T-helper 1 cell treated with Interleukin-12 subunit alpha and Interleukin-12 subunit beta and Interleukin-4 antibody, amounts not matched to agents 30 ng/mL and 1 ng/mL, for 36 hours (primary cell): ENCODE measurements around the gene JDP2. TPM values are rescaled to one million over a fixed set of nuclear protein-coding genes. Genes with fewer than 3 reads are reported as not detected.
"Not testable (repeated sequence)": the region's sequence is repeated elsewhere in the genome, so short reads cannot be mapped to it uniquely, and the experiment has no call there.

Experiments
- intact Hi-C: fragments of 100-400 bp; cut with micrococcal nuclease; formaldehyde crosslinking; loops from one replicate; pipeline ENCODE4 v1.15.1; 2024
- total RNA-seq: library from RNA; stranded (reverse); gene quantifications from 2 replicates; pipeline ENCODE4 v1.2.3, GENCODE V29; 2022

JDP2 gene
- total RNA-seq, 1 donor from 2014 or later, result 4.0 TPM

GRCh38 chr14:75453817-75454434 is 26.1 kb downstream of the JDP2 start:
- intact Hi-C loops, result loop anchor here (1.0 kb wide), 1 partner anchor 147 kb away; no protein-coding TSS in a partner anchor

GRCh38 chr14:75454963-75455546 is 27.2 kb downstream of the JDP2 start:
- intact Hi-C loops, result loop anchor here (1.0 kb wide), 1 partner anchor 148 kb away; no protein-coding TSS in a partner anchor

DNA sequence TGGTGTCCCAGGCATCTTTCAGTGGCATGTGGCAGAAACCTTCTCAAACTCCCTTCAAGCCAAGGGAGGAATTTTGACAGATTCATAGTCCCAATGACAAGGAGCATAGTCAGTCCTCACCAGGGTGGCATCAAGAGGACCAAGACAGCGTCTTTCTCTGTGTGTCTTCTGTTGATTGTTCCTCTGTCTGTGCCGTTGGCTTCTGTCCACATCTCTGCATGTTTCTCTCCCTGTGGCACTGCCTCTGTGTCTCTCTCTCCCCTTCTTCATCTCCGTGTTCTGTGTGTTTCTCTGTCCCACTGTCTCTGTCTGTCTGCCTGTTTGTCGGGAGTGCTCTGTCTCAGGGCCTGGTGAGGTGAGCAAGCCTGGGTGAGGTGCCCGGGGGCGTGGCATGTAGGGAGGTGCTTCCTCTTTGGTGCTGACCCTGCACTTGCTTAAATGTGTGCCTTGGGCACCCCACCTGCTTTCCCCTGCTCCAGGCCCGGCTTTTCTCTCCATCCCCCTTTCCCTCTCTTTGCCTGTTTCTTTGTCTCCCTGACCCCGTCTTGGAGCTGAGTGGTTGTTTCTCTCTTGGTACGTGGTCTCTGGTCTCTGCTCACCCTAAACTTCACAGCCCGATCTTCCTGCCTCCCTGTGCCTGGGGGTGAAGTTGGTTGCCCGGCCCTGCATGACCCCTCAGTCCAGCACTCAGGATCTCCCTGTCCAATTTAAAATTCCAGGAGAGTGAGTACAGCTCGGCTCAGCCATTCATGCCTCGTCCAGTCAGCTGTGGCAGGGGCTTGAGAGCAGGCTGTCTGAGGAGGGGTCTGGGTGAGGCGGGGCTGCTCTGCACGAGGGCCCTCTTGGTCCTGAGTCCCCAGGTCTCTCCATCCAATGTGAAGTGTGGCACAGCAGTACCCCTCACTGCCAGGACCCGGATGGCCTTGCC is 28.5 kb downstream of the JDP2 start:
- intact Hi-C loops, result no loop called here

DNA sequence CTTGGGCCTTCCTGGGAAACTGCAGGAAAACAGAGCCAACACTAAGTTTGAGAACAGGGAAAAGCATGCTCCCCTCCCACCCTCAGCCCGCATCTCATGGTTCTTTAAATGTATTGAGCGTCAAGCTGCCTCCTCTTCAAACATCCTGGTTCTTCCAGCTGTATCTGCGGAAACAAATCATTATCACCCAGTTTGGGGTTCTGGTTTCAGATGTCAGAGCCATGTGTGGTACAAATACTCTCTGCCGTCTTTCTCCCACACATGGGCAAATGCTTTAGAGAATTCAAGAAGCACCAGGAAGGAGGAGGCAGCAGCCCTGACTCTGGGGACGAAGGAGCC is 29.1 kb downstream of the JDP2 start:
- intact Hi-C loops, result no loop called here

- intact Hi-C loops, result no loop called here
These were observed 29.9 kb downstream of the JDP2 start for GRCh38 chr14:75457648-75458165.

GRCh38 chr14:75458305-75458704 is 30.5 kb downstream of the JDP2 start:
- intact Hi-C loops, result no loop called here

DNA sequence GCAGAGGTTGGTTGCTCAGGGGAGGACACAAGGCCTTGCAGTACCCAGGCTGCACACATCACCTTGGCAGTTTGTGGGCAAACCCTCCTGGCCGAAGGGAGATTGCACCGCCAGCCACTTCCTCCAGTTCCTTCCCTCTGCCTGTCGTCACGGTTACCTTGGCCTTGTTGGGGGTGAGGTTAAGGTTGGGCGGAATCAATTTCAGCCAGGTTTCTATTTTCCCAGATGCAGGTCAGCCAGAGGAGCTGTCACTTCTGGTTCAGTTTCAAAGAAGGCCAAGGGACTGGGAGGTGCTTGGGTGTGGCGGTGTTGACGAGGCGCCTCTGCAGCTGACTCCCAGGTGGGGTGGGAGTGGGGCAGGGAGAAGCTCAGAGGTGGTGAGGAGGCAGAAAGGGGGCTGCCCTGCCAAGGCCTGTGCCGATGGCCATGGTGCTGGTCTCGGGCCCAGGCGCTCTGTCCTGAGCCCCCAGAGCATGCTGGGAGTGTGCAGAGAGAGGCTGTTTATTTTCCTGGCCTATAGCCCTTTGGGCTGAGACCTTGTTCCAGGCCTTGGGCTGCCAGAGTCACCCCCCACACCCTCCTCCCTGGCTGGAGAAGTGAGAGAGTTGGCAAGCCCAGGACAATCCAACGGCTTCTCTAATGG is 31.4 kb downstream of the JDP2 start:
- intact Hi-C loops, result no loop called here

DNA sequence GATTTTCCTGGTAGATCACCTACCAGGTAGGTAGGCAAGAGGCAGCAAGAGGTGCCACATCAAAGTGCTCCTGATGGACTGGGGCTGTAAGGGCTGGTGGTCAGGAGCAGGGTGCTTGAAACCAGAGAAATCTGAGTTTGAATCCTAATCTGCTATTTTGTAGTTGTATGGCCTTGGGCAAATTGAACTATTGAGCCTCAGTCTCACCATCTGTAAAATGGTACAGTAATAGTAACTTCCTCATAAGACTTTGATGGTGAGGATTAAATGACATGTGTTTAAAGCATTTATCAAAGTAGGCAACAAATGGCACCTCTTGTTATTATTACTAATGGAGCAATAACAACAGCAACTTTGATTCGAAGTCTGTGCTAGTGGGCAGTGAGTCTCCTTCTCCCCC is 32.0 kb downstream of the JDP2 start:
- intact Hi-C loops, result no loop called here

GRCh38 chr14:75460394-75460793 is 32.6 kb downstream of the JDP2 start:
- intact Hi-C loops, result no loop called here

DNA sequence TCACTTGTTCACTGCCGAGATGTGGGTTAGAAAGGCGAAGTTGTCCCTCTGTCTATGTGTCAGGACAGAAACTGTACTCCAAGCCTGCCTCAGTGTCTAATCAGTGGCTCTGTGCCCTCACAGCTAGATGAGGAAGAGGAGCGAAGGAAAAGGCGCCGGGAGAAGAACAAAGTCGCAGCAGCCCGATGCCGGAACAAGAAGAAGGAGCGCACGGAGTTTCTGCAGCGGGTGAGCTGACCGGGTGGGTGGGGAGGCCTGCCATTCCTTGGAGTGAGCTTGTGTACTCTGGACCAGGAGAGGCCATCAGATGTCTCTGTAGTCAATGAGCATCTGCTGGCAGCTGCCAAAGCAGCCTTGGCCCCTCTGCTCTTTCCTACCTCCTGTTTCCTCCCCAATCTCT is 33.5 kb downstream of the JDP2 start:
- intact Hi-C loops, result no loop called here

- intact Hi-C loops, result no loop called here
These were observed 34.0 kb downstream of the JDP2 start for GRCh38 chr14:75461755-75462349.

DNA sequence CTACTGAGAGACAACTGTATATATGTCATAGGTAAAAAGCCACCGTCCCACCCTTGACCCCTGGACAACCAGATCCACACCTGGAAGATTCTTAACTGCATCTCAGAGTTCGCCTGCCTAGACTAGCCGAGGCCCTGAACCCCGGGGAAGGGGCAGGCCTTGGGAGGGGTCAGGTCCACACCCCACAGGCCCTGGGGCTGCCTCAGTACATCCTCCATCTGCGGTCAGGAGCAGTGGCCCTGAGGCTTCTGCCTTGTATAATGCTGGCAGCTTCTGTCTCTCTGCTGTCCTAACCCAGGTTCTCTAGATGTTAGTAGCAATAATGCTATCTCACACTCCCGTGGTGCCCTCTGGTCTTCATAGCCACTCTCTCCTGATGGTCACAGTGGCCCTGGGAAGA is 36.8 kb downstream of the JDP2 start:
- intact Hi-C loops, result no loop called here

GRCh38 chr14:75467763-75468162 is 39.9 kb downstream of the JDP2 start:
- intact Hi-C loops, result no loop called here

DNA sequence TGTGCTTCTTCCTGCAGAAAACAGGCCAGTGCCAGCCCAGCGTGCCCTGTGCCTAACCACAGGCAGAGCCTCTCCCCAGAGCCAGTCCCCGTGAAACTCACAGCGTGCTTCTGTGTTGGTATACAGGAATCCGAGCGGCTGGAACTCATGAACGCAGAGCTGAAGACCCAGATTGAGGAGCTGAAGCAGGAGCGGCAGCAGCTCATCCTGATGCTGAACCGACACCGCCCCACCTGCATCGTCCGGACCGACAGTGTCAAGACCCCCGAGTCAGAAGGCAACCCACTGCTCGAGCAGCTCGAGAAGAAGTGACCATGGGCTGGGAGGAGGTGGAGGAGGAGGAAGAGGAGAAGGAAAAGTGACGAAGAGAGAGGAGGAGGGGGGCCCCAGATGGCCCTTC is 41.3 kb downstream of the JDP2 start:
- intact Hi-C loops, result no loop called here

GRCh38 chr14:75469606-75470237 is 41.9 kb downstream of the JDP2 start:
- intact Hi-C loops, result no loop called here

- intact Hi-C loops, result no loop called here
These were observed 42.5 kb downstream of the JDP2 start for GRCh38 chr14:75470238-75470797.

- intact Hi-C loops, result no loop called here
These were observed 43.2 kb downstream of the JDP2 start for GRCh38 chr14:75471059-75471458.

DNA sequence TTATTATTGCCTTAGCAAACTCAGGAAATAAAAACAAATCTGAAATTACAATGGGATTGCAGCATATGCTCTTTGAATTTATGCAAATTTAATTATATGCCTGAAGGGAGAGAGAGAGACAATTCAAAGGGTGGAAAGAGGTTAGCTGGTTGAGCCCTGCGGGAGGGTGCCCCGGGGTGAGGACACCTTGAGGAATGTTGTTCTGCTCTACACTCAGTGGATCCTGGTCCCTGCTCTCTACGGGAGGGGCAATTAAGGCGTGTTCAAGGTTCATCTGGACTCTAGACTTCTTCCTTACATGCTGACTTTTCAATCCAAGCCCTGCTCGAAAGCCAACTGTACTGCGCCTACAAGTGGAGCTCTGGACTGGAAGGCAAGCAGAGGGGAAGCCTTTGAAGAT is 46.3 kb downstream of the JDP2 start:
- intact Hi-C loops, result not testable (repeated sequence)

- intact Hi-C loops, result no loop called here
These were observed 48.6 kb downstream of the JDP2 start for GRCh38 chr14:75476274-75476995.

- intact Hi-C loops, result no loop called here
These were observed 50.1 kb downstream of the JDP2 start for GRCh38 chr14:75477881-75478280.
